Adipocyte (in vitro differentiated cells): ENCODE results near the gene HMCN1.

ENCODE experiments used
- DNase-seq: peaks from one replicate; pipeline ENCODE4 v3.0.0-alpha.2; 2015; ENCODE audit warnings: low read depth
- H3K27me3 ChIP-seq: replicated peaks from 2 replicates; pipeline ENCODE4 v1.7.0; 2013; ENCODE audit warnings: mild to moderate bottlenecking, low read length, moderate library complexity; ENCODE audit not compliant: control insufficient read depth, insufficient read depth
- H3K36me3 ChIP-seq: 2 replicates; pipeline ENCODE4 v1.7.0; 2013; ENCODE audit warnings: low read length, mild to moderate bottlenecking, moderate library complexity; ENCODE audit not compliant: control insufficient read depth, insufficient read depth, severe bottlenecking
- H3K4me1 ChIP-seq: 2 replicates; pipeline ENCODE4 v1.7.0; 2013; ENCODE audit warnings: mild to moderate bottlenecking, low read length, moderate library complexity; ENCODE audit not compliant: control insufficient read depth, insufficient read depth
- H3K4me3 ChIP-seq: 2 replicates; pipeline ENCODE4 v1.7.0; 2013; ENCODE audit warnings: mild to moderate bottlenecking, low read length, moderate library complexity
- H3K9ac ChIP-seq: 2 replicates; pipeline ENCODE4 v1.7.0; 2013; ENCODE audit warnings: mild to moderate bottlenecking, low read length, moderate library complexity
- H3K9me3 ChIP-seq: 2 replicates; pipeline ENCODE4 v1.7.0; 2013; ENCODE audit warnings: mild to moderate bottlenecking, low read length, moderate library complexity; ENCODE audit not compliant: control insufficient read depth

Gene HMCN1

DNA sequence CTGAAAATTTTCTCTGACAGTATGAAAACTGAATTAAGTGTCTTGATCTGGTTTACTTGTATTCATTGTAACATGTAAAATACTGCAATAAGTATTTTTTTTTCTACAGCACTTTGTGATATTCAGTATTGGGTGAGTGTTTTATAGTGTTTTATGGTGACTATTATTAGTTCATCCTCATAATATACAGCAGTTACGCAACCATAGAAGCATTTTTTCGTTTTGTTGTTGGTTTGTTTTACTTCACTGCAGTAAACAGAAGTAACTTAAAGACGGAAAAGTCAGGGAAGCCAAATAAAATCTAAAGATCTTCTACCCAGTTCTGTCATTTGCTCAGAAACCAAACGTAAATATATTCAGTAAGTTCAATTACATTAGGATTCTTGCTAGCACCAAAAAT lies 390.8 kb downstream of the HMCN1 start:
- Histone ChIP-seq H3K9me3 (no peaks in the 10 kb centered on the region), H3K9ac (no peak overlapping the region), H3K4me1 (no peaks in the 10 kb centered on the region), H3K4me3 (no peak overlapping the region), H3K27me3 (no peaks in the 10 kb centered on the region), H3K36me3 (no peaks in the 10 kb centered on the region)
- DNase-seq: no peak

DNA sequence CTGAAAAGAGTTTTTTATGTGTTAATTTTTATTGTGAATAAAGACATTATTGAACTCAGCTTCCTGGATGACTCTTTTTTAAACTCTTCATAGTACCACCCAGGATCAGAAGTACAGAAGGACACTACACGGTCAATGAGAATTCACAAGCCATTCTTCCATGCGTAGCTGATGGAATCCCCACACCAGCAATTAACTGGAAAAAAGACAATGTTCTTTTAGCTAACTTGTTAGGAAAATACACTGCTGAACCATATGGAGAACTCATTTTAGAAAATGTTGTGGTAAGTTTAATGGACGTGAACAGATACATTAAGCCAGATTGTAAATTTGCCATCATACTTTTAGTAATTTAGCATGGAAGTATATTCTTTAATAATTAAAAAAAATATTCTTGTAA lies 391.3 kb downstream of the HMCN1 start:
- H3K9ac ChIP-seq: no peak overlapping the region
- no peaks in the 10 kb centered on the region for H3K9me3 ChIP-seq
- no peaks in the 10 kb centered on the region for H3K27me3 ChIP-seq
- no peak for DNase-seq
- no peaks in the 10 kb centered on the region for H3K36me3 ChIP-seq
- no peak overlapping the region for H3K4me3 ChIP-seq
- no peaks in the 10 kb centered on the region for H3K4me1 ChIP-seq

GRCh38 chr1:186129758-186130157 lies 395.6 kb downstream of the HMCN1 start:
- DNase-seq: no peak
- H3K9ac ChIP-seq: no peak overlapping the region
- H3K27me3 ChIP-seq: no peaks in the 10 kb centered on the region
- H3K4me1 ChIP-seq: no peaks in the 10 kb centered on the region
- H3K9me3 ChIP-seq: no peaks in the 10 kb centered on the region
- no peak overlapping the region for H3K4me3 ChIP-seq
- no peaks in the 10 kb centered on the region for H3K36me3 ChIP-seq

GRCh38 chr1:186139115-186139514 lies 404.9 kb downstream of the HMCN1 start:
- Histone ChIP-seq H3K9me3 (no peaks in the 10 kb centered on the region), H3K4me3 (peak overlapping the region; percentile 58), H3K9ac (peak overlapping the region; percentile 27), H3K4me1 (peaks cover 21% of the 10 kb centered on the region), H3K36me3 (no peaks in the 10 kb centered on the region), H3K27me3 (no peaks in the 10 kb centered on the region)
- DNase-seq: peak; percentile 51

GRCh38 chr1:186139701-186140100 lies 405.5 kb downstream of the HMCN1 start:
- Histone ChIP-seq H3K9me3 (no peaks in the 10 kb centered on the region), H3K27me3 (no peaks in the 10 kb centered on the region), H3K36me3 (no peaks in the 10 kb centered on the region), H3K4me3 (peak overlapping the region; percentile 58), H3K4me1 (peaks cover 27% of the 10 kb centered on the region), H3K9ac (peak overlapping the region; percentile 27)
- peak; percentile 73 for DNase-seq

DNA sequence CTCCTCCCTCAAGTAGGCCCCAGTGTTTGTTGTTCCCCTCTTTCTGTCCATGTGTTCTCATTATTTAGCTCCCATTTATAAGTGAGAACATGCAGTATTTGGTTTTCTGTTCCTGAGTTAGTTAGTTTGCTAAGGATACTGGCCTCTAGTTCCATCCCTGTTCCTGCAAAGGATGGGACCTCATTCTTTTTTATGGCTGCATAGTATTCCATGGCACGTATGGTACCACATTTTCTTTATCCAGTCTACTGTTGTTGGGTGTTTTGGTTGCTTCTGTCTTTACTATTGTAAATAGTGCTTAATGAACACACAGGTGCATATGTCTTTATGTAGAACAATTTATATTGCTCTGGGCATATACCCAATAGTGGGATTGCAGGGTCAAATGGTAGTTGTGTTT lies 408.0 kb downstream of the HMCN1 start:
- no peak overlapping the region for H3K4me3 ChIP-seq
- DNase-seq: no peak
- peaks cover 37% of the 10 kb centered on the region for H3K4me1 ChIP-seq
- no peak overlapping the region for H3K9ac ChIP-seq
- no peaks in the 10 kb centered on the region for H3K27me3 ChIP-seq
- H3K36me3 ChIP-seq: no peaks in the 10 kb centered on the region
- H3K9me3 ChIP-seq: no peaks in the 10 kb centered on the region

DNA sequence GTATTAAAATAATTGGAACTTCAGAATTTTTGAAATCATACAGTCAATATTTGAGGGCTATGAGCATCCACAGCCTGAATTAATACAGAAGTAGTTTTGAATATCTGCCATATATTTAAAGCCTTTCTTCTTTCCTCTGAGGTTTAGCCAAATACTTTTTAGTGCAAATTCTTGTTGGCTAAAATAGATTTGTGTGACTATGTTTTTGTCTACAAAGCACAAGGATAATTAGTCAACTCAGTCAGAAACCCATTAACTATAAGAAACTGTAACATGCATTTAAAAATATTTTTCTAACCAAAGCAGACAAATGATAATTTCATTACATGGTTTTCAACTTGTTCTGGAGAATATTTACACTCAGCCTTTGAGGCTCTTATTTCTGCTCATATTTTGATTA lies 408.7 kb downstream of the HMCN1 start:
- H3K36me3 ChIP-seq: no peaks in the 10 kb centered on the region
- H3K9ac ChIP-seq: no peak overlapping the region
- H3K4me1 ChIP-seq: peaks cover 37% of the 10 kb centered on the region
- H3K4me3 ChIP-seq: no peak overlapping the region
- no peaks in the 10 kb centered on the region for H3K9me3 ChIP-seq
- H3K27me3 ChIP-seq: no peaks in the 10 kb centered on the region
- DNase-seq: no peak

GRCh38 chr1:186143481-186143880 lies 409.3 kb downstream of the HMCN1 start:
- DNase-seq: no peak
- no peaks in the 10 kb centered on the region for H3K9me3 ChIP-seq

DNA sequence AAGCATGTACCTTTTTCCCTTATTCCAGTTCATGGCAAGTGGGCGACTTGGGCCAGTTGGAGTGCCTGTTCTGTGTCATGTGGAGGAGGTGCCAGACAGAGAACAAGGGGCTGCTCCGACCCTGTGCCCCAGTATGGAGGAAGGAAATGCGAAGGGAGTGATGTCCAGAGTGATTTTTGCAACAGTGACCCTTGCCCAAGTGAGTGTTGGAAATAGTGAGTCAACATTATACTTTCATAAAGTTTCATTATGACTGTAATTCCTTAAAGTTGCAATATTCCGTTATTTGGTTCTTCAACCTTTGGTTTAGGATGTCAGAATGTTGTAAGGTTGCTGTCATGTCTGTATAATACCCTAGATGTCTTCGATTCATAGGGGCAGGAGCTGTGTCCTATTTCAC lies 410.3 kb downstream of the HMCN1 start:
- Histone ChIP-seq H3K4me3 (no peak overlapping the region), H3K9ac (peak overlapping the region; percentile 31), H3K27me3 (no peaks in the 10 kb centered on the region), H3K9me3 (no peaks in the 10 kb centered on the region), H3K4me1 (peaks cover 34% of the 10 kb centered on the region), H3K36me3 (no peaks in the 10 kb centered on the region)
- DNase-seq: no peak

More at GRCh38 chr1:186143481-186143880, 409.3 kb downstream of the HMCN1 start:
- Histone ChIP-seq H3K4me1 (peaks cover 37% of the 10 kb centered on the region), H3K9ac (no peak overlapping the region), H3K36me3 (no peaks in the 10 kb centered on the region), H3K4me3 (no peak overlapping the region), H3K27me3 (no peaks in the 10 kb centered on the region)

- Histone ChIP-seq H3K9ac (no peak overlapping the region), H3K27me3 (no peaks in the 10 kb centered on the region), H3K9me3 (no peaks in the 10 kb centered on the region), H3K4me1 (peaks cover 25% of the 10 kb centered on the region), H3K36me3 (no peaks in the 10 kb centered on the region), H3K4me3 (no peak overlapping the region)
- DNase-seq: no peak
Measured at GRCh38 chr1:186146974-186147373, 412.8 kb downstream of the HMCN1 start.

- no peaks in the 10 kb centered on the region for H3K9me3 ChIP-seq
- no peak overlapping the region for H3K9ac ChIP-seq
- H3K36me3 ChIP-seq: no peaks in the 10 kb centered on the region
- DNase-seq: no peak
- no peak overlapping the region for H3K4me3 ChIP-seq
- peaks cover 27% of the 10 kb centered on the region for H3K4me1 ChIP-seq
- H3K27me3 ChIP-seq: no peaks in the 10 kb centered on the region
Measured at GRCh38 chr1:186149591-186149990, 415.4 kb downstream of the HMCN1 start.

DNA sequence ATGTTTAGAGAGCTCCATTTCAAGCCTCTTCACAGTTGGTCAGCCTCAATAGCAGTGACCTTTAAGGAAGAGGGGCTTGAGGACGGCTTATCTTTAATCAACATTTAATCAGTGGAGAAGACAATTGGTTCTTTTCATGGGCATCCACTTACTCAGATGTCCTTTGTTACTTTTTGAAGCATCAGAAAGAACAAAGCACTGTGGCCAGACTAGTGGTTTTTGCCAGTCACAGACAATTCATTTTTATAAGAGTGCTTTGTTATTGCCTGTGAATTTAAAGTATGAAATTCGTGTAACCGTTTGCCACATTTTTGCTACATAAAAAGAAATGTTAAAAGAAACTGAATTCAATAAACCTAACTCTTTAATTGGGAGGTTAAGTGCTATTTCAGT lies 418.0 kb downstream of the HMCN1 start:
- Histone ChIP-seq H3K27me3 (no peaks in the 10 kb centered on the region), H3K9me3 (no peaks in the 10 kb centered on the region)
- DNase-seq: no peak

More for the DNA sequence above, 418.0 kb downstream of the HMCN1 start:
- Histone ChIP-seq H3K9ac (no peak overlapping the region), H3K4me3 (no peak overlapping the region), H3K4me1 (peaks cover 32% of the 10 kb centered on the region), H3K36me3 (no peaks in the 10 kb centered on the region)
